ENCODE results near the gene METTL26. TPM values are rescaled to one million over a fixed set of nuclear protein-coding genes. Genes with fewer than 3 reads are reported as not detected.

Gene METTL26
- polyA plus RNA-seq, 4 donors: 46.8 to 75.5 (median 51.3) TPM

- DNase-seq (ENCODE audit: low read depth in 4 of 4, low spot score in 3 of 4): no peak
Observed at GRCh38 chr16:627454-628239, 8.5 kb downstream of the METTL26 start.

GRCh38 chr16:626787-627453 is 9.2 kb downstream of the METTL26 start:
- DNase-seq (ENCODE audit: low read depth in 4 of 4, low spot score in 3 of 4): no peak

- DNase-seq (ENCODE audit: low read depth in 4 of 4, low spot score in 3 of 4): no peak
Observed at GRCh38 chr16:625977-626765, 9.9 kb downstream of the METTL26 start.

- DNase-seq (ENCODE audit: low read depth in 4 of 4, low spot score in 3 of 4): no peak
Observed at GRCh38 chr16:625117-625976, 10.8 kb downstream of the METTL26 start.

GRCh38 chr16:624526-625070 is 11.5 kb downstream of the METTL26 start:
- no peak for DNase-seq (ENCODE audit: low read depth in 4 of 4, low spot score in 3 of 4)

- no peak for DNase-seq (ENCODE audit: low read depth in 4 of 4, low spot score in 3 of 4)
Observed at GRCh38 chr16:622920-623280, 13.2 kb downstream of the METTL26 start.

GRCh38 chr16:621526-622105 is 14.5 kb downstream of the METTL26 start:
- no peak for DNase-seq (ENCODE audit: low read depth in 4 of 4, low spot score in 3 of 4)

GRCh38 chr16:620700-621525 is 15.2 kb downstream of the METTL26 start:
- DNase-seq (ENCODE audit: low read depth in 4 of 4, low spot score in 3 of 4): no peak

- no peak for DNase-seq (ENCODE audit: low read depth in 4 of 4, low spot score in 3 of 4)
Observed at GRCh38 chr16:619476-620100, 16.5 kb downstream of the METTL26 start.

- no peak for DNase-seq (ENCODE audit: low read depth in 4 of 4, low spot score in 3 of 4)
Observed at GRCh38 chr16:617855-618254, 18.2 kb downstream of the METTL26 start.

- no peak for DNase-seq (ENCODE audit: low read depth in 4 of 4, low spot score in 3 of 4)
Observed at GRCh38 chr16:616733-617586, 19.1 kb downstream of the METTL26 start.

- no peak for DNase-seq (ENCODE audit: low read depth in 4 of 4, low spot score in 3 of 4)
Observed at GRCh38 chr16:615122-615521, 21.0 kb downstream of the METTL26 start.

GRCh38 chr16:610513-611381 is 25.4 kb downstream of the METTL26 start:
- DNase-seq (ENCODE audit: low read depth in 4 of 4, low spot score in 3 of 4): no peak

- DNase-seq (ENCODE audit: low read depth in 4 of 4, low spot score in 3 of 4): no peak
Observed at GRCh38 chr16:609984-610383, 26.1 kb downstream of the METTL26 start.

GRCh38 chr16:609316-609715 is 26.8 kb downstream of the METTL26 start:
- no peak for DNase-seq (ENCODE audit: low read depth in 4 of 4, low spot score in 3 of 4)

- DNase-seq (ENCODE audit: low read depth in 4 of 4, low spot score in 3 of 4): no peak
Observed at GRCh38 chr16:608019-608418, 28.1 kb downstream of the METTL26 start.

All from right renal pelvis (tissue), 4 donors.